ENCODE data around the gene SAMD4A. TPM values are rescaled to one million over a fixed set of nuclear protein-coding genes. Genes with fewer than 3 reads are reported as not detected.
A peak's percentile ranks its signal among the peaks of the same experiment; 100 is the strongest.

SAMD4A gene
- total and polyA plus RNA-seq, 8 donors = 4.5 to 40.5 (median 8.0) TPM

GRCh38 chr14:54554401-54554800 is 12.5 kb upstream of the SAMD4A start:
- TF ChIP-seq, protein P1, sequence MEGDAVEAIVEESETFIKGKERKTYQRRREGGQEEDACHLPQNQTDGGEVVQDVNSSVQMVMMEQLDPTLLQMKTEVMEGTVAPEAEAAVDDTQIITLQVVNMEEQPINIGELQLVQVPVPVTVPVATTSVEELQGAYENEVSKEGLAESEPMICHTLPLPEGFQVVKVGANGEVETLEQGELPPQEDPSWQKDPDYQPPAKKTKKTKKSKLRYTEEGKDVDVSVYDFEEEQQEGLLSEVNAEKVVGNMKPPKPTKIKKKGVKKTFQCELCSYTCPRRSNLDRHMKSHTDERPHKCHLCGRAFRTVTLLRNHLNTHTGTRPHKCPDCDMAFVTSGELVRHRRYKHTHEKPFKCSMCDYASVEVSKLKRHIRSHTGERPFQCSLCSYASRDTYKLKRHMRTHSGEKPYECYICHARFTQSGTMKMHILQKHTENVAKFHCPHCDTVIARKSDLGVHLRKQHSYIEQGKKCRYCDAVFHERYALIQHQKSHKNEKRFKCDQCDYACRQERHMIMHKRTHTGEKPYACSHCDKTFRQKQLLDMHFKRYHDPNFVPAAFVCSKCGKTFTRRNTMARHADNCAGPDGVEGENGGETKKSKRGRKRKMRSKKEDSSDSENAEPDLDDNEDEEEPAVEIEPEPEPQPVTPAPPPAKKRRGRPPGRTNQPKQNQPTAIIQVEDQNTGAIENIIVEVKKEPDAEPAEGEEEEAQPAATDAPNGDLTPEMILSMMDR (IDR thresholded peaks at IDR 0.05) = no peak
- ATAC-seq (no peak), DNase-seq (no peak)
- H3K9me3 ChIP-seq = no peaks in the 10 kb centered on the region
- intact Hi-C loops (cut with DNase I) = no loop called here
- no peak overlapping the region for H3K4me3 ChIP-seq
- H3K27me3 ChIP-seq = no peaks in the 10 kb centered on the region
- no peak overlapping the region for H3K27ac ChIP-seq
- no peaks in the 10 kb centered on the region for H3K36me3 ChIP-seq
- H3K4me1 ChIP-seq = no peaks in the 10 kb centered on the region

DNA sequence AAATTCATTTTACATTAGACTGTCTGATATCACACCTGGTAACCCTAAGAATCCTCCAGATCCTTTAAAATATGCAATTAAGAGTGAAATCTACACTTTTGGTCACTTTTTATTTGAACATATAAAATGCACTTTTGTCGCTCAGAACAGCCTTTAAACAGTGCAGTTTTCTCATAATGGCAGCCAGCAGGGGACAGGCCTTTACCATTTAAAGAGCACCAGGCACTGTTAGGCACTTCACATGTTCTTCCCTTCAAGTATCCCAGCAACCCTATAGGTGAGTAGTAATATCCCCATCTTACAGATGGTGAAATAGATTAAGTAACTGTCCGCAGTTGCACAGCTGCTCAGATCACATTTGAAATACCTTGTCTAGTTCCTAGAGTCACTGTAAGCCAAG is 11.3 kb upstream of the SAMD4A start:
- TF ChIP-seq, protein P1 (IDR thresholded peaks at IDR 0.05) = no peak
- intact Hi-C loops (cut with DNase I) = no loop called here
- H3K9me3 ChIP-seq = no peaks in the 10 kb centered on the region
- no peaks in the 10 kb centered on the region for H3K4me1 ChIP-seq
- H3K4me3 ChIP-seq = no peak overlapping the region
- H3K36me3 ChIP-seq = no peaks in the 10 kb centered on the region
- H3K27ac ChIP-seq = no peak overlapping the region
- ATAC-seq (no peak), DNase-seq (no peak)
- no peaks in the 10 kb centered on the region for H3K27me3 ChIP-seq

- intact Hi-C loops (cut with DNase I) = no loop called here
- Histone ChIP-seq H3K4me1 (no peaks in the 10 kb centered on the region), H3K4me3 (no peak overlapping the region), H3K9me3 (no peaks in the 10 kb centered on the region), H3K27me3 (peaks cover 0 to 3% of the 10 kb centered on the region in 2 donors), H3K27ac (no peak overlapping the region), H3K36me3 (no peaks in the 10 kb centered on the region)
- no peak for ATAC-seq
- TF ChIP-seq, protein P1 (IDR thresholded peaks at IDR 0.05) = no peak
- no peak for DNase-seq
Measured at GRCh38 chr14:54556535-54556934, 10.4 kb upstream of the SAMD4A start.

- H3K4me1 ChIP-seq = peaks cover 6 to 30% of the 10 kb centered on the region in 2 donors
- no peak overlapping the region for H3K27ac ChIP-seq
- ATAC-seq (no peak), DNase-seq (no peak)
- peaks cover 0 to 34% of the 10 kb centered on the region in 2 donors for H3K27me3 ChIP-seq
- H3K4me3 ChIP-seq = no peak overlapping the region
- no peaks in the 10 kb centered on the region for H3K9me3 ChIP-seq
- H3K36me3 ChIP-seq = no peaks in the 10 kb centered on the region
- TF ChIP-seq, protein P1 (IDR thresholded peaks at IDR 0.05) = no peak
- intact Hi-C loops (cut with DNase I) = no loop called here
Measured at GRCh38 chr14:54562334-54562733, 4.6 kb upstream of the SAMD4A start.

DNA sequence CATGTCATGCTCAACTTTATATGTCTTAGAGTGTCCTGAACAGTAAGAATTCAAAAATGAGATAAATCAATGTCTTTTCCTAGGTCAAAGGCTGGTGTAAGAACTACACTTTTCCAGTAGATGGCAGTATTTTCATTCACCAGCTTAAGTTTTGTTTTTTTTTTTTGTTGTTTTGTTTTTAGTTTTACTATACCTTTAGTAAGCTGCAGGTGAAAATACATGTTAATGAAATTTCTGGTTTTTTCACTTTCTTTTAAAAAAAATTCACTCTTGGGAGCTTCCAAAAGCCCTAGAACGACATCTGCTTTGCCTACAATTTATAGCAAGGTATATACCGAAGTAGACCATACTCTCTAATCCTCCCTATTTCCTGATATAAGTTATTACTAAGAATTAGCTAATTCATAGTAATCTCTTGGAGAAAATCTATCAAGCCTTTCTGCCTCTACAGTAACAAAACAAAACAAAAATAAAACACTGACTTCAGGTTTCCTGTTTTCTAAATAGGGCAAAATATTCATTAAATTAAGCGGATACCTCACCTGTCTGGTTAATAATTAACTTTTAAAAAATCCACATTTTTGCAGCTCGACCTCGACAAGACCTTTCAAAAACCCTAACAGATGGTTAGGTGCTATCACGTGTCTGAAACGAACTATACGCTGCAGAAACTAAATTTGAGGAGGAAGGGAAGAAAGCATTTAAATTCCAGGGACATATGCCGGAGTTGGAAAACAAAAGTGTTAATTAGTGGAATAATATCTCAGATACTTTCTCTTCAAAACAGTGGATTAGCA is 2.7 kb upstream of the SAMD4A start:
- Histone ChIP-seq H3K36me3 (no peaks in the 10 kb centered on the region), H3K27me3 (peaks cover 0 to 53% of the 10 kb centered on the region in 2 donors), H3K27ac (peak overlapping the region; percentile 86 to 98), H3K4me3 (peak overlapping the region; percentile 67 to 86), H3K9me3 (no peaks in the 10 kb centered on the region), H3K4me1 (peaks cover 12 to 48% of the 10 kb centered on the region in 2 donors)
- TF ChIP-seq, protein P1 (IDR thresholded peaks at IDR 0.05) = peak; percentile 83 to 87
- DNase-seq = peak in 2 of 4 donors; percentile 41 to 44
- ATAC-seq = no peak
- intact Hi-C loops (cut with DNase I) = no loop called here

All from left lung (tissue), 10 donors.